Activated B cell treated with CpG ODN at 0.5 μM for 24 hours (primary cell): ENCODE data around the gene ADAMTS5. TPM values are rescaled to one million over a fixed set of nuclear protein-coding genes. Genes with fewer than 3 reads are reported as not detected.

Experiments used
- ATAC-seq: fragments of 200-7000 bp; cut with Tn5 transposase; one replicate; pipeline ENCODE4 v1.10.0; 2021; ENCODE audit warnings: low read depth, mild to moderate bottlenecking, moderate library complexity
- CTCF ChIA-PET: fragments of 350-600 bp; sonication (Branson Sonifier 250); formaldehyde crosslinking; loops from one replicate; lab custom pipeline; 2021; ENCODE audit warnings: antibody characterized with exemption; lab: Charles Lee
- POLR2A ChIA-PET: fragments of 350-600 bp; sonication (Branson Sonifier 250); formaldehyde crosslinking; loops from one replicate; lab custom pipeline; 2021; ENCODE audit warnings: antibody characterized with exemption; lab: Charles Lee
- DNase-seq: peaks from one replicate; pipeline ENCODE4 v3.0.0; 2022
- H3K27ac Mint-ChIP-seq: one replicate; pipeline ENCODE4 v1.8.0; 2020; ENCODE audit warnings: mixed read lengths
- H3K27me3 Mint-ChIP-seq: one replicate; pipeline ENCODE4 v1.8.0; 2021; ENCODE audit warnings: mixed read lengths
- H3K36me3 Mint-ChIP-seq: one replicate; pipeline ENCODE4 v1.8.0; 2021; ENCODE audit warnings: low read depth, mixed read lengths
- H3K4me1 Mint-ChIP-seq: one replicate; pipeline ENCODE4 v1.8.0; 2021; ENCODE audit warnings: mixed read lengths
- H3K4me3 Mint-ChIP-seq: one replicate; pipeline ENCODE4 v1.8.0; 2020; ENCODE audit warnings: mild to moderate bottlenecking, mixed read lengths
- H3K9me3 Mint-ChIP-seq: one replicate; pipeline ENCODE4 v1.8.0; 2020; ENCODE audit warnings: mixed read lengths
- CTCF ChIP-seq: fragments of 200-600 bp; IDR thresholded peaks from one replicate; pipeline ENCODE4 v1.8.0; 2022; ENCODE audit warnings: antibody characterized with exemption, mild to moderate bottlenecking
- intact Hi-C: fragments of 100-400 bp; cut with micrococcal nuclease; formaldehyde crosslinking; loops from one replicate; pipeline ENCODE4 v1.15.1; 2024
- total RNA-seq: library from RNA; stranded (reverse); gene quantifications from 2 replicates; pipeline ENCODE4 v1.2.3, GENCODE V29; 2022

ADAMTS5 gene
- total RNA-seq, 1 donor from 2014 or later = not detected

- peaks cover 4% of the 10 kb centered on the region for H3K9me3 Mint-ChIP-seq
- ChIA-PET CTCF (no interaction called here), POLR2A (no interaction called here)
- intact Hi-C loops = no loop called here
- no peaks in the 10 kb centered on the region for H3K27me3 Mint-ChIP-seq
- no peak overlapping the region for H3K27ac Mint-ChIP-seq
- H3K4me1 Mint-ChIP-seq = no peaks in the 10 kb centered on the region
- no peak overlapping the region for H3K4me3 Mint-ChIP-seq
- TF ChIP-seq CTCF = no peak
- DNase-seq (no peak), ATAC-seq (no peak)
- H3K36me3 Mint-ChIP-seq = no peaks in the 10 kb centered on the region
Observed at GRCh38 chr21:26925636-26926035, 41.3 kb downstream of the ADAMTS5 start.

GRCh38 chr21:26925122-26925521 is 41.8 kb downstream of the ADAMTS5 start:
- intact Hi-C loops = no loop called here
- CTCF ChIA-PET = no interaction called here
- POLR2A ChIA-PET = no interaction called here
- Mint-ChIP-seq H3K27me3 (no peaks in the 10 kb centered on the region), H3K36me3 (no peaks in the 10 kb centered on the region), H3K27ac (no peak overlapping the region), H3K4me3 (no peak overlapping the region), H3K4me1 (no peaks in the 10 kb centered on the region), H3K9me3 (peaks cover 4% of the 10 kb centered on the region)
- DNase-seq = no peak
- no peak for TF ChIP-seq CTCF
- ATAC-seq = no peak

GRCh38 chr21:26923986-26924385 is 42.9 kb downstream of the ADAMTS5 start:
- CTCF ChIA-PET = no interaction called here
- no peak for TF ChIP-seq CTCF
- DNase-seq (no peak), ATAC-seq (no peak)
- no peak overlapping the region for H3K4me3 Mint-ChIP-seq
- intact Hi-C loops = no loop called here
- no peak overlapping the region for H3K27ac Mint-ChIP-seq
- peaks cover 4% of the 10 kb centered on the region for H3K9me3 Mint-ChIP-seq
- H3K4me1 Mint-ChIP-seq = no peaks in the 10 kb centered on the region
- POLR2A ChIA-PET = no interaction called here
- no peaks in the 10 kb centered on the region for H3K27me3 Mint-ChIP-seq
- no peaks in the 10 kb centered on the region for H3K36me3 Mint-ChIP-seq

GRCh38 chr21:26920055-26920454 is 46.8 kb downstream of the ADAMTS5 start:
- DNase-seq (no peak), ATAC-seq (no peak)
- intact Hi-C loops = no loop called here
- no peak overlapping the region for H3K27ac Mint-ChIP-seq
- no peaks in the 10 kb centered on the region for H3K4me1 Mint-ChIP-seq
- ChIA-PET POLR2A (no interaction called here), CTCF (no interaction called here)
- no peaks in the 10 kb centered on the region for H3K36me3 Mint-ChIP-seq
- H3K27me3 Mint-ChIP-seq = no peaks in the 10 kb centered on the region
- no peak for TF ChIP-seq CTCF
- peaks cover 4% of the 10 kb centered on the region for H3K9me3 Mint-ChIP-seq
- no peak overlapping the region for H3K4me3 Mint-ChIP-seq

GRCh38 chr21:26918323-26919079 is 48.4 kb downstream of the ADAMTS5 start:
- ATAC-seq = no peak
- Mint-ChIP-seq H3K4me3 (no peak overlapping the region), H3K27me3 (no peaks in the 10 kb centered on the region), H3K27ac (no peak overlapping the region), H3K4me1 (no peaks in the 10 kb centered on the region), H3K36me3 (no peaks in the 10 kb centered on the region), H3K9me3 (peaks cover 7% of the 10 kb centered on the region)
- intact Hi-C loops = no loop called here
- POLR2A ChIA-PET = no interaction called here
- no peak for TF ChIP-seq CTCF
- CTCF ChIA-PET = no interaction called here
- no peak for DNase-seq
